ENCODE results near the gene KRTAP4-2. TPM values are rescaled to one million over a fixed set of nuclear protein-coding genes. Genes with fewer than 3 reads are reported as not detected.

Gene KRTAP4-2
- polyA plus RNA-seq, 1 of the 3 experiments (the other 2 are of a cell fraction) = not detected

- H3K9ac ChIP-seq = no peak overlapping the region
- no peaks in the 10 kb centered on the region for H3K79me2 ChIP-seq (ENCODE audit: insufficient read depth)
- H3K27ac ChIP-seq (ENCODE audit: low read depth in 2 of 2, low read length in 1 of 2) = no peak overlapping the region
- TF ChIP-seq FOSL2 (IDR thresholded peaks at IDR 0.05; ENCODE audit: borderline replicate concordance, low read depth) (no peak), MXI1 (IDR thresholded peaks at IDR 0.05; ENCODE audit: low read depth, low read length) (no peak), RAD21 (IDR thresholded peaks at IDR 0.05; ENCODE audit: low read length) (no peak), ELF1 (IDR thresholded peaks at IDR 0.05) (no peak), CTCF (IDR thresholded peaks at IDR 0.05) (no peak), FOXJ3 (CRISPR knock-in tag; IDR thresholded peaks at IDR 0.05) (no peak), IRF3 (IDR thresholded peaks at IDR 0.05; ENCODE audit: low read depth, low read length) (no peak), ZBTB33 (IDR thresholded peaks at IDR 0.05; ENCODE audit: borderline replicate concordance, low read depth) (no peak), USF2 (IDR thresholded peaks at IDR 0.05; ENCODE audit: borderline replicate concordance, low read depth, low read length) (no peak), MAX (IDR thresholded peaks at IDR 0.05; ENCODE audit: low read depth) (no peak), SIN3A (IDR thresholded peaks at IDR 0.05; ENCODE audit: borderline replicate concordance, low read depth, low read length) (no peak), REST (IDR thresholded peaks at IDR 0.05; ENCODE audit: low read depth, low read length) (no peak), MEF2A (IDR thresholded peaks at IDR 0.05; ENCODE audit: borderline replicate concordance, low read depth) (no peak), NFIC (IDR thresholded peaks at IDR 0.05; ENCODE audit: borderline replicate concordance) (no peak), GABPA (IDR thresholded peaks at IDR 0.05; ENCODE audit: low read depth) (no peak)
- POLR2A ChIA-PET = no interaction called here
- no peaks in the 10 kb centered on the region for H4K20me1 ChIP-seq (ENCODE audit: insufficient read depth)
- no peak overlapping the region for H3K4me3 ChIP-seq (ENCODE audit: low read depth in 2 of 2, low read length in 1 of 2)
- CTCF ChIA-PET = no interaction called here
- H3K36me3 ChIP-seq (replicated peaks in 1 of 2; ENCODE audit: control insufficient read depth in 1 of 2, insufficient read depth in 2 of 2, low read length in 1 of 2) = no peaks in the 10 kb centered on the region
- no peak for DNase-seq
- no peaks in the 10 kb centered on the region for H3K4me1 ChIP-seq (ENCODE audit: control insufficient read depth in 1 of 2, insufficient read depth in 2 of 2, low read depth in 1 of 2, low read length in 1 of 2)
- H3F3A ChIP-seq (replicated peaks; ENCODE audit: insufficient read depth) = no peaks in the 10 kb centered on the region
- H2AFZ ChIP-seq (ENCODE audit: low read depth) = no peak overlapping the region
- no peaks in the 10 kb centered on the region for H3K9me3 ChIP-seq
- 13% methylated on average over 2 of the region's 2 CpGs for WGBS (ENCODE audit: low lambda C conversion rate)
- H3K4me2 ChIP-seq = no peak overlapping the region
- peaks cover 4% of the 10 kb centered on the region; the same call in 1 of the 2 replicates for H3K27me3 ChIP-seq (ENCODE audit: insufficient read depth)
- H3K9me2 ChIP-seq = no peaks in the 10 kb centered on the region
Observed at GRCh38 chr17:41153856-41154255, 24.2 kb downstream of the KRTAP4-2 start.

All from SK-N-SH (cell line).